ENCODE data around the gene ZNF594.
A peak's percentile ranks its signal among the peaks of the same experiment; 100 is the strongest.
"Not testable (repeated sequence)": the region's sequence is repeated elsewhere in the genome, so short reads cannot be mapped to it uniquely, and the experiment has no call there.

ZNF594 gene

GRCh38 chr17:5234645-5235576 is 43.2 kb upstream of the ZNF594 start, which contains the start of gene SCIMP:
Gene SCIMP, minus strand, starts transcription at chr17:5234860. Its CDS starts 105 bp downstream, at chr17:5234755.
- Histone ChIP-seq H3K9ac (ENCODE audit: low read length) (no peak within 1 kb of the TSS), H3K27ac (ENCODE audit: low read depth, low read length) (no peak within 1 kb of the TSS), H4K5ac (ENCODE audit: low read length) (no peak within 1 kb of the TSS), H2BK15ac (replicated peaks; ENCODE audit: low read depth) (no peak within 1 kb of the TSS), H3K36me3 (ENCODE audit: control insufficient read depth, insufficient read depth, low read length) (no peaks in the 10 kb centered on the region), H2BK120ac (ENCODE audit: low read depth, low read length) (no peak within 1 kb of the TSS), H3K79me1 (ENCODE audit: low read length) (no peaks in the 10 kb centered on the region), H3K4me2 (ENCODE audit: low read length) (no peak within 1 kb of the TSS), H4K8ac (ENCODE audit: low read depth, low read length) (no peak within 1 kb of the TSS), H3K4ac (ENCODE audit: low read depth, low read length) (no peak within 1 kb of the TSS), H3K56ac (ENCODE audit: low read length) (no peak within 1 kb of the TSS), H3K23ac (ENCODE audit: low read length) (no peak within 1 kb of the TSS), H3K4me1 (ENCODE audit: control insufficient read depth, low read depth, low read length) (no peaks in the 10 kb centered on the region), H3K79me2 (ENCODE audit: control insufficient read depth, insufficient read depth, low read length) (no peaks in the 10 kb centered on the region), H3K27me3 (ENCODE audit: insufficient read depth, low read length, poor library complexity) (no peaks in the 10 kb centered on the region), H2AK5ac (ENCODE audit: low read length) (no peak within 1 kb of the TSS), H3K18ac (ENCODE audit: low read length) (no peak within 1 kb of the TSS), H2BK5ac (ENCODE audit: low read length) (no peak within 1 kb of the TSS), H3K4me3 (ENCODE audit: low read length) (no peak within 1 kb of the TSS)
- no peak for DNase-seq
- no CpG with 5 or more reads among the region's 19 CpGs for WGBS (ENCODE audit: extremely low coverage, insufficient coverage, low lambda C conversion rate)

- not testable (repeated sequence) for H2BK120ac ChIP-seq (ENCODE audit: low read depth, low read length); H3K4me2 ChIP-seq (ENCODE audit: low read length); H2AK5ac ChIP-seq (ENCODE audit: low read length); H3K36me3 ChIP-seq (ENCODE audit: control insufficient read depth, insufficient read depth, low read length); H3K79me2 ChIP-seq (ENCODE audit: control insufficient read depth, insufficient read depth, low read length); H3K23ac ChIP-seq (ENCODE audit: low read length); H4K8ac ChIP-seq (ENCODE audit: low read depth, low read length); H2BK5ac ChIP-seq (ENCODE audit: low read length); H4K5ac ChIP-seq (ENCODE audit: low read length); H3K27ac ChIP-seq (ENCODE audit: low read depth, low read length); H3K4me3 ChIP-seq (ENCODE audit: low read length); H3K4ac ChIP-seq (ENCODE audit: low read depth, low read length); H3K18ac ChIP-seq (ENCODE audit: low read length); H3K79me1 ChIP-seq (ENCODE audit: low read length); H3K4me1 ChIP-seq (ENCODE audit: control insufficient read depth, low read depth, low read length); H2BK15ac ChIP-seq (replicated peaks; ENCODE audit: low read depth); H3K27me3 ChIP-seq (ENCODE audit: insufficient read depth, low read length, poor library complexity); H3K9ac ChIP-seq (ENCODE audit: low read length); H3K56ac ChIP-seq (ENCODE audit: low read length); DNase-seq
- WGBS (ENCODE audit: extremely low coverage, insufficient coverage, low lambda C conversion rate): no CpG with 5 or more reads among the region's 7 CpGs
Measured at GRCh38 chr17:5233492-5233891, 41.8 kb upstream of the ZNF594 start.

GRCh38 chr17:5226940-5227878 is 35.5 kb upstream of the ZNF594 start:
- H3K23ac ChIP-seq (ENCODE audit: low read length): no peak overlapping the region

GRCh38 chr17:5225668-5226457 is 34.2 kb upstream of the ZNF594 start:
- Histone ChIP-seq H3K36me3 (ENCODE audit: control insufficient read depth, insufficient read depth, low read length) (no peaks in the 10 kb centered on the region), H3K27ac (ENCODE audit: low read depth, low read length) (no peak overlapping the region), H4K5ac (ENCODE audit: low read length) (no peak overlapping the region), H3K79me2 (ENCODE audit: control insufficient read depth, insufficient read depth, low read length) (no peaks in the 10 kb centered on the region), H3K4me2 (ENCODE audit: low read length) (no peak overlapping the region), H3K9ac (ENCODE audit: low read length) (no peak overlapping the region), H3K27me3 (ENCODE audit: insufficient read depth, low read length, poor library complexity) (no peaks in the 10 kb centered on the region), H2BK120ac (ENCODE audit: low read depth, low read length) (no peak overlapping the region), H3K79me1 (ENCODE audit: low read length) (no peaks in the 10 kb centered on the region), H2BK5ac (ENCODE audit: low read length) (no peak overlapping the region), H3K23ac (ENCODE audit: low read length) (no peak overlapping the region), H2AK5ac (ENCODE audit: low read length) (no peak overlapping the region), H3K56ac (ENCODE audit: low read length) (no peak overlapping the region), H3K4me3 (ENCODE audit: low read length) (no peak overlapping the region), H4K8ac (ENCODE audit: low read depth, low read length) (no peak overlapping the region), H3K4me1 (ENCODE audit: control insufficient read depth, low read depth, low read length) (no peaks in the 10 kb centered on the region), H3K18ac (ENCODE audit: low read length) (no peak overlapping the region), H3K4ac (ENCODE audit: low read depth, low read length) (no peak overlapping the region), H2BK15ac (replicated peaks; ENCODE audit: low read depth) (no peak overlapping the region)
- WGBS (ENCODE audit: extremely low coverage, insufficient coverage, low lambda C conversion rate): no CpG with 5 or more reads among the region's 17 CpGs
- DNase-seq: no peak

More at GRCh38 chr17:5226940-5227878, 35.5 kb upstream of the ZNF594 start:
- H3K4me2 ChIP-seq (ENCODE audit: low read length): no peak overlapping the region
- H2BK5ac ChIP-seq (ENCODE audit: low read length): no peak overlapping the region
- no peaks in the 10 kb centered on the region for H3K27me3 ChIP-seq (ENCODE audit: insufficient read depth, low read length, poor library complexity)
- H3K79me2 ChIP-seq (ENCODE audit: control insufficient read depth, insufficient read depth, low read length): no peaks in the 10 kb centered on the region
- H3K56ac ChIP-seq (ENCODE audit: low read length): no peak overlapping the region
- no peak overlapping the region for H2BK15ac ChIP-seq (replicated peaks; ENCODE audit: low read depth)
- no peak overlapping the region for H3K18ac ChIP-seq (ENCODE audit: low read length)
- no peak overlapping the region for H4K5ac ChIP-seq (ENCODE audit: low read length)
- H3K9ac ChIP-seq (ENCODE audit: low read length): no peak overlapping the region
- H2AK5ac ChIP-seq (ENCODE audit: low read length): no peak overlapping the region
- no peaks in the 10 kb centered on the region for H3K36me3 ChIP-seq (ENCODE audit: control insufficient read depth, insufficient read depth, low read length)
- H3K4ac ChIP-seq (ENCODE audit: low read depth, low read length): no peak overlapping the region
- peak; percentile 7 for DNase-seq
- no peak overlapping the region for H4K8ac ChIP-seq (ENCODE audit: low read depth, low read length)
- H2BK120ac ChIP-seq (ENCODE audit: low read depth, low read length): no peak overlapping the region
- WGBS (ENCODE audit: extremely low coverage, insufficient coverage, low lambda C conversion rate): no CpG with 5 or more reads among the region's 15 CpGs
- no peak overlapping the region for H3K27ac ChIP-seq (ENCODE audit: low read depth, low read length)
- no peaks in the 10 kb centered on the region for H3K79me1 ChIP-seq (ENCODE audit: low read length)
- no peak overlapping the region for H3K4me3 ChIP-seq (ENCODE audit: low read length)
- H3K4me1 ChIP-seq (ENCODE audit: control insufficient read depth, low read depth, low read length): no peaks in the 10 kb centered on the region

GRCh38 chr17:5221912-5222311 is 30.2 kb upstream of the ZNF594 start:
- no CpG with 5 or more reads among the region's 12 CpGs for WGBS (ENCODE audit: extremely low coverage, insufficient coverage, low lambda C conversion rate)
- H3K4me2 ChIP-seq (ENCODE audit: low read length); H2BK15ac ChIP-seq (replicated peaks; ENCODE audit: low read depth); H4K8ac ChIP-seq (ENCODE audit: low read depth, low read length); DNase-seq; H2BK120ac ChIP-seq (ENCODE audit: low read depth, low read length); H3K27ac ChIP-seq (ENCODE audit: low read depth, low read length); H3K79me1 ChIP-seq (ENCODE audit: low read length); H3K9ac ChIP-seq (ENCODE audit: low read length); H3K4ac ChIP-seq (ENCODE audit: low read depth, low read length); H3K56ac ChIP-seq (ENCODE audit: low read length); H3K4me3 ChIP-seq (ENCODE audit: low read length); H2AK5ac ChIP-seq (ENCODE audit: low read length); H3K79me2 ChIP-seq (ENCODE audit: control insufficient read depth, insufficient read depth, low read length); H3K4me1 ChIP-seq (ENCODE audit: control insufficient read depth, low read depth, low read length); H3K18ac ChIP-seq (ENCODE audit: low read length); H3K27me3 ChIP-seq (ENCODE audit: insufficient read depth, low read length, poor library complexity); H3K36me3 ChIP-seq (ENCODE audit: control insufficient read depth, insufficient read depth, low read length); H2BK5ac ChIP-seq (ENCODE audit: low read length); H3K23ac ChIP-seq (ENCODE audit: low read length); H4K5ac ChIP-seq (ENCODE audit: low read length): not testable (repeated sequence)

Data from mesendoderm (in vitro differentiated cells).